Subcutaneous adipose tissue (tissue), 4 donors: ENCODE results near the gene ASIC2. TPM values are rescaled to one million over a fixed set of nuclear protein-coding genes. Genes with fewer than 3 reads are reported as not detected.

Experiments used
- total RNA-seq, 4 donors: library from RNA; depleted of rRNA; stranded (reverse); fragments of >200 nt; gene quantifications; one replicate each; pipeline ENCODE4 v1.1.0, GENCODE V29; 2016
- TF ChIP-seq, protein P1 (sequence below): fragments of 450-650 bp; IDR thresholded peaks from one replicate; pipeline ENCODE4 v1.5.1; 2016; ENCODE audit warnings: low read depth, mild to moderate bottlenecking, control low read depth, antibody characterized with exemption, moderate library complexity

ASIC2 gene
- total RNA-seq, 4 donors from 2014 or later, result not detected

DNA sequence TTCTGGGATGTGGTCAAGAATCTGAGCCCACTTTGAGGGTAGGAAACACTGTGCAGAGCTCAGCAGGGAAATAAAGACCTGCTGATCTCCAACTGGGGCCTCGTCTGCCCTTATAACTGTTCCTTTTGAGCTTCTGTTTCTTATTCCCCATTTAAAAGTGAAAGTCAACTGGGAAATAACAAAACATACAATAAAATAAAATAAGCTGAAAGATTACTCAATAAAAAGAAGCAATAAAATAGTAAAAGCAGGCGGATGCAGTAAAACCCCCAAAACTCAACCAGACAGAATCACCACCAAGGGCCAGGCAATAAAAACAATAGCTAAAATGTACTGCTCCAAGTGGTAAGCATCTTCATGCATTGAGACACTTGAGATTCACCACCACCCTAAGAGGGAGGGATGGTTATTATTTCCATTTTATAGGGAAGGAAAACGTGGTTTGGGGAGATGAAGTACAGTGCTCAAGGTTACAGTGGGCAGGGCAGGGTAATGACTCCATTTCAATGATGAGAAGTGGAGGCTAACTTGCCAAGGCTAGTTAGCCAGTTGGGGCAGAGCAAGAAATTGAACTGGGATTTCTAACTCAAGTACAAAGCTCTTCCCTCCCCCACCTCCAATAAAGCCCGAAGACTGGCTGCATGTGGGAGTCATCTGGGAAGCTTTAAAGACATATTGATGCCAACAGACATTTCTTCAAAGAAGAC lies 307.9 kb downstream of the ASIC2 start:
- TF ChIP-seq, protein P1, sequence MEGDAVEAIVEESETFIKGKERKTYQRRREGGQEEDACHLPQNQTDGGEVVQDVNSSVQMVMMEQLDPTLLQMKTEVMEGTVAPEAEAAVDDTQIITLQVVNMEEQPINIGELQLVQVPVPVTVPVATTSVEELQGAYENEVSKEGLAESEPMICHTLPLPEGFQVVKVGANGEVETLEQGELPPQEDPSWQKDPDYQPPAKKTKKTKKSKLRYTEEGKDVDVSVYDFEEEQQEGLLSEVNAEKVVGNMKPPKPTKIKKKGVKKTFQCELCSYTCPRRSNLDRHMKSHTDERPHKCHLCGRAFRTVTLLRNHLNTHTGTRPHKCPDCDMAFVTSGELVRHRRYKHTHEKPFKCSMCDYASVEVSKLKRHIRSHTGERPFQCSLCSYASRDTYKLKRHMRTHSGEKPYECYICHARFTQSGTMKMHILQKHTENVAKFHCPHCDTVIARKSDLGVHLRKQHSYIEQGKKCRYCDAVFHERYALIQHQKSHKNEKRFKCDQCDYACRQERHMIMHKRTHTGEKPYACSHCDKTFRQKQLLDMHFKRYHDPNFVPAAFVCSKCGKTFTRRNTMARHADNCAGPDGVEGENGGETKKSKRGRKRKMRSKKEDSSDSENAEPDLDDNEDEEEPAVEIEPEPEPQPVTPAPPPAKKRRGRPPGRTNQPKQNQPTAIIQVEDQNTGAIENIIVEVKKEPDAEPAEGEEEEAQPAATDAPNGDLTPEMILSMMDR, result no peak

DNA sequence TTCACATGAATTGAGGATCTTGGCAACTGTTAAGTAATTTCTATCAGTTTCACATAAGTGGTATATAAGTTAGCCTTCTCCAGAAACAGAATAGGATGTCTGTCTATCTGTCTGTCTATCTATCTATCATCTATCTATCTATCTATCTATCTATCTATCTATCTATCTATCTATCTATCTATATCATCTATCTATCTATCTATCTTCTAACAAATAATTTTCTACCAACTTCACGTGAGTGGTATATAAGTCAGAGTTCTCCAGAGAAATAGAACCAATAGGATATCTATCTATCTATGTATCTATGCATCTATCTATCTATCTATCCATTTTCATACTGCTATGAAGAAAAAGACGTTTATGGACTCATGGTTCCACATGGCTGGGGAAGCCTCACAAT lies 312.9 kb downstream of the ASIC2 start:
- TF ChIP-seq, protein P1, result no peak

DNA sequence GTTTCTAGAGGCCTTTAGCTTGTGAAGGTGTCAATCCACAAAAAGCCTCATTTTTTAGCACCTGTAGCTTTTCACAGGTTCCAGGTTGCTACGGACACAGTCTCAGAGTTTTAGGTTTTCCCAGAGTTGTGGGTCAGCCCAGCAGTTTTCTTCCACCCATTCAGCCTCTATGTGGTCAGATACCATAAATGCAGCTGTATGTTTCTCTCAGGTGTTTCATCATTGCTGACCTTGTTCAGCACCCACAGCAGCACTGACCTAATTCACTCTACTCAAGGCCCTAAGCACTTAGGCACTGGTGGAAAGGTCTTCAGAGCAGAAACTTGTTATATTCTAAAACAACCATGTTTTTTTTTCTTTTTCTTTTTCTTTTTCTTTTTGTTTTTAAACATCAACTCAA lies 316.5 kb downstream of the ASIC2 start:
- TF ChIP-seq, protein P1, result no peak

DNA sequence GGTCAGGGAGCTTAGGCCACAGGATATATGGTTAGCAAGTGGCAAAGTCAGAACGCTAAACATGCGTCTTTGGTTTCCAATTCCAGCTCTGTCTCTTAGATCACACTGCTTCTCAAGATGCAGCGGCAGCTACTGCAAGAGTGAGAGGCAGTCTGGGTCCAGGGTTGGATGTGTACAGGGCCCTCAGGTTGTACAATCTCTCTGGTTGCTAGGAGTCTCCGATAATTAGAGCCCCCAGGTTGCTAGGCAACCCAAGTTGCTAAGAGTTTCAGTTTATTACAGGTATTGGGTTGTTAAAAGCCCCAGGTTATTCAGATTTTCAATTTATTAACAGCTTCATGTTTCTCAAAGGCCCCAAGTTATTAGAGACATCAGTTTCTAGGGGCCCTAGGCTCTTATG lies 317.0 kb downstream of the ASIC2 start:
- TF ChIP-seq, protein P1, result no peak

DNA sequence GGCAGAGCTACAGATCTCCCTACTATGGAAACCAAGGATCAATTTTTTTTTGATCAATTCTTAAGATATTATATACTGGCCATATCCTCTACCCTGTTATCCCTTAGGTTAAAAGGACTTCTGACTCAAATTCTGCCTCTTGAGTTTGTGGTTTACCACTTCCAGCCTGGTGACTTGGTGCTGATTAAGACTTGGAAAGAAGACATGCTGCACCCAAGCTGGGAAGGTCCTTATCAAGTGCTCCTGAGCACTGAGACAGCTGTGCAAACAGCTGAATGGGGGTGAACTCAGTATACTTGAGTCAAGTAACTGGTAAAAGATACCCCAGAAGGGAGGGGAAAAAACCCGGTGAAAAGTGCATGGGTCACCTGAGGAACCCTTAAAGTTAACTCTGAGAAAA lies 321.9 kb downstream of the ASIC2 start:
- TF ChIP-seq, protein P1, result no peak

DNA sequence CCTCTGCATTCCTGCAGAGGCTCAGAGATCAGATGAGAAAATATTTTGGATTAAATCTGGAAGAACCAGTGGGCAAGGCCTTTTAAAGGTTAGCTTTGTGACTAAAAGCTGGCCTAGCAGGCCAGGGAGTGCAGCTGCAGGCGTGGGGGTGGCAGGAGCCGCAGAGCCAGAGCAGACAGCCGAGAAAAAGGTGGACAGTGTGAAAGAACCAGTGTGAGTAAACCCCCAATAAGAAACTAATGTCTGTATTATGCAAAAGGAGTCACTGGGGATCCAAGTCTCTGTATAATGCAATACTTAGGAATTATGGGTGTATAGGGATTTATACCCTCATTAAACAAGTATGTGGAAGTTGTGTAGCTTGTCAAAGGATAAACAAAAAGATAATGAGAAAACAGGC lies 322.8 kb downstream of the ASIC2 start:
- TF ChIP-seq, protein P1, result no peak

DNA sequence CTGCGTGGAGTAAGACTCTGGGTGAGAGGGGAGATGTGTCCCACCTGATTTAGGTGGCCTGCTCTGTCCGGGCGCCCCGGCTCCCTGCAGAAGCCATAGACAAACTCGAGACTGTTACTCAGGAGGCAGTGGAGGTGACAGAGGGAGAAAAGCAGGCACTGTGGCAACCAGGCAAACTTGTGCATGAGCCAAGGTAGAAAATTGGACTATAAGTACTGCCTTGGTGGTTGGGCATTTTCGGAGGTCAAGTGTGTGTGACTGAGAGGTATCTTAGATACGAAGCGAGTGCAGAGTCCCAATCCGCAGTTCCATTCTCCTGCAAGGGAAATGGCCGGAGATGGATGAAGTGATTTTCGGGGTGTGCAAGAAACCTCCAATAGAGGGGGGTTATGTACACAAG lies 328.6 kb downstream of the ASIC2 start:
- TF ChIP-seq, protein P1, result no peak
